Choroid plexus epithelial cell (primary cell): ENCODE results near the gene SLC6A6.
A peak's percentile ranks its signal among the peaks of the same experiment; 100 is the strongest.

Source experiments
- DNase-seq: peaks from one replicate; pipeline ENCODE4 v3.0.0-alpha.2; 2010; ENCODE audit warnings: low read depth
- H3K4me3 ChIP-seq: 2 replicates; pipeline ENCODE4 v1.5.1; 2011; ENCODE audit warnings: low read depth, mild to moderate bottlenecking, control low read depth, low read length, moderate library complexity
- TF ChIP-seq, protein P1 (sequence below): conservative IDR thresholded peaks from 2 replicates; pipeline ENCODE4 v1.5.1; 2011; ENCODE audit warnings: low read depth, mild to moderate bottlenecking, control low read depth, inconsistent platforms, low read length, moderate library complexity

SLC6A6 gene

GRCh38 chr3:14361068-14361677 is 41.2 kb upstream of the SLC6A6 start:
- DNase-seq: no peak
- no peak overlapping the region for H3K4me3 ChIP-seq
- TF ChIP-seq, protein P1, sequence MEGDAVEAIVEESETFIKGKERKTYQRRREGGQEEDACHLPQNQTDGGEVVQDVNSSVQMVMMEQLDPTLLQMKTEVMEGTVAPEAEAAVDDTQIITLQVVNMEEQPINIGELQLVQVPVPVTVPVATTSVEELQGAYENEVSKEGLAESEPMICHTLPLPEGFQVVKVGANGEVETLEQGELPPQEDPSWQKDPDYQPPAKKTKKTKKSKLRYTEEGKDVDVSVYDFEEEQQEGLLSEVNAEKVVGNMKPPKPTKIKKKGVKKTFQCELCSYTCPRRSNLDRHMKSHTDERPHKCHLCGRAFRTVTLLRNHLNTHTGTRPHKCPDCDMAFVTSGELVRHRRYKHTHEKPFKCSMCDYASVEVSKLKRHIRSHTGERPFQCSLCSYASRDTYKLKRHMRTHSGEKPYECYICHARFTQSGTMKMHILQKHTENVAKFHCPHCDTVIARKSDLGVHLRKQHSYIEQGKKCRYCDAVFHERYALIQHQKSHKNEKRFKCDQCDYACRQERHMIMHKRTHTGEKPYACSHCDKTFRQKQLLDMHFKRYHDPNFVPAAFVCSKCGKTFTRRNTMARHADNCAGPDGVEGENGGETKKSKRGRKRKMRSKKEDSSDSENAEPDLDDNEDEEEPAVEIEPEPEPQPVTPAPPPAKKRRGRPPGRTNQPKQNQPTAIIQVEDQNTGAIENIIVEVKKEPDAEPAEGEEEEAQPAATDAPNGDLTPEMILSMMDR: no peak

DNA sequence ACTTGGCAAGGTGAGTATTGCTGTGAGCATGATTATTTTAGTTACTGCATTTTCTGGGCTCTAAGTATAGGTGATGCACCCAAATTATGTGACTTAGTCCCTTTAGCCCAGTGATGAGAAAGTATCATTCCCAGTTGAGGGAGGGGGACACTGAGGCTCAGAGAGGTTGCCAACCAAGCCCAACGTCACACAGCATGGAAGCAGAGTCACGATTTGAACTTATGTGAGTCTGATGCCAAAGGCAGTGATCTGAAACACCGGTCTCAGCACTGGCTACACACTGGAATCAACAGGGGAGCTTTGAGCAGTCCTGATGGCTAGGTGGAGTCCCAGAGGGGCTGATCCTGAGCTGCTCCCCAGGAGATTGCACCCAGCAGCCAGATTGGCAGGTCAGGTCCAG is 39.5 kb upstream of the SLC6A6 start:
- DNase-seq: no peak
- TF ChIP-seq, protein P1: no peak
- no peak overlapping the region for H3K4me3 ChIP-seq

GRCh38 chr3:14363379-14363778 is 39.0 kb upstream of the SLC6A6 start:
- TF ChIP-seq, protein P1: no peak
- H3K4me3 ChIP-seq: no peak overlapping the region
- no peak for DNase-seq

DNA sequence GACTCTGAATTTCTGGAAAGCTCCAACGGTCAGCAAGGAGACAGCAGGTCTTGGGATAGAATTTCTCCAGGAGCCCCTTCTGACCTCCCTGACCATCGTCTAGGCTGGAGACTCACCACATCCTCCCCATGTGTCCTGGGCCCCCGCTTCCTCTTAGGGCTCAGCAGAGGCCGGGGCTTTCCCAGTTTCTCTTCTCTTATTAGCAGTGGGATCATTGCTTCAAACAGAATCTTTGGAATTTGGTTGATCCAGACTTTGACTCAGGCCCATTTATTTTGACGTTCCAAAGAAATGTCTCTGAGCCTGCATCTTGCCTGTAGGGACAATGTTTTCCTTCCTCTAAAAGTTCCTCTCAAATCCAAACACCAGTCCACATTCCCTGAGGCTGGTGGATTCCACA is 38.4 kb upstream of the SLC6A6 start:
- TF ChIP-seq, protein P1: no peak
- no peak overlapping the region for H3K4me3 ChIP-seq
- peak; percentile 64 for DNase-seq

DNA sequence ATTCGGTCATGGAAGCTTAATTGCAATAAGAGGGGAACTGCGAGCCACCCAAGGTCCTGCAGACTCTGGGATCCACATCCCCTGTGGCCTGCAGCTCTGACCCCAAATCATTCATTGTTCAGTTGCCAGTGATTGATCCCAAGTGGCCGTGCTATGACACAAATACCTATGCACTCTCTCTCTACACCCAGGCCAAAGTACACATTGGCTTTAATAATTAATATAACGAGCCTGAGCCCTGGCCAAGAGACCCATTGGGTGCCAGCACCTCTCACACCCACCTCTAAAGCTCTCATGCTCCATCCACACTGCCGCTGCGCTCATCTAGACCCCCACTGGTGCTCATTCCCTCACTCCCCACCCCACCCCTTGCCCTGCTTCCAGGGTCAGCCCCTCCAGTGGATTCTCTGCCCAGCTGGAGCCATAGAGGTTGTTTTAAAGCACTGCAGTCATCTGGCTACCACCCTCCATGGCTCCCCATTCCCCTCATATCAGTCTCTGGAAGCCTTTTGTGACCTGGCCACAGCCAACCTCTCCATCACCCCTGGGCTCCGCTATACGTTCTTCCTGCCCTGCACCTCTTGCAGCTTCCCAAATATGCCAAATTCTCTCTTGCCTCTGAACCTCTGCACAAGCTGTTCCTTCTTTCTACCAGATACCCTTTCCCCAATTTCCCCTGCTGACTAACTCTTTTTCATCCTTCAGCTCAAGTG is 37.7 kb upstream of the SLC6A6 start:
- no peak overlapping the region for H3K4me3 ChIP-seq
- TF ChIP-seq, protein P1: no peak
- DNase-seq: no peak

DNA sequence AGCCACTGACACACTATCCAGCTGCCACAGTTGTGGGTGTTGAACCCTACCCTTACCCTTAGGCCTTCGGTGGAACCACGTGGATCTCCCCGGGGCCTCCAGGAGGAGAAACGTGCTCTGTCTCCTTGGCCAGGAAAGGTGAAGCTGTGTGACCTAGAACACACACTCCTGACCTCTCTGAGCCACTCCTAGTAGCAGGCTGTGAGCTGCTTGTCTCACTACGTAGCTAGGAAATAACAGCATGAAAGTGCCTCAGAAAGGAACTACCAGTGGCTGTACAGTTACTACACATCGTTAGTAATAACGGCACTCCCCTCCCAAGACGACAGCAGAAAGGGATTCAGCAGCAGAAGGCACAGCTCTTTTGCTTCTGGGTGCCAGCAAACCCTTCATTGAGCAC is 36.2 kb upstream of the SLC6A6 start:
- TF ChIP-seq, protein P1: no peak
- H3K4me3 ChIP-seq: no peak overlapping the region
- no peak for DNase-seq
